ENCODE measurements around the gene MPPED2.

GRCh38 chr11:30505603-30506002 is 80.5 kb downstream of the MPPED2 start:
- TF ChIP-seq POLR2A (IDR thresholded peaks at IDR 0.05; ENCODE audit: low read depth, low read length) = no peak
- no peak for TF ChIP-seq POLR2AphosphoS5 (IDR thresholded peaks at IDR 0.05; ENCODE audit: low read depth, low read length)

Data from GM12892 (cell line).